GM23338 (cell line): ENCODE measurements around the gene BRD9. TPM values are rescaled to one million over a fixed set of nuclear protein-coding genes. Genes with fewer than 3 reads are reported as not detected.

Source experiments
- ATAC-seq: fragments of 200-7000 bp; cut with Tn5 transposase; 3 replicates; pipeline ENCODE4 v1.9.1; 2020
- DNase-seq: peaks from one replicate; pipeline ENCODE4 v3.0.0-alpha.2; 2015; ENCODE audit warnings: low spot score
- H2AFZ ChIP-seq: fragments of 200-600 bp; sonication (generic); 2 replicates; pipeline ENCODE4 v1.8.0; 2016; ENCODE audit warnings: antibody characterized with exemption, mild to moderate bottlenecking, moderate library complexity
- H3F3A ChIP-seq: fragments of 200-600 bp; sonication (generic); replicated peaks from 2 replicates; pipeline ENCODE4 v1.8.0; 2017; ENCODE audit warnings: antibody characterized with exemption, mixed run types, low read depth
- H3K27ac ChIP-seq: fragments of 200-600 bp; sonication (generic); 2 replicates; pipeline ENCODE4 v1.6.1; 2016; ENCODE audit warnings: low read depth
- H3K27me3 ChIP-seq: fragments of 200-600 bp; sonication (generic); 2 replicates; pipeline ENCODE4 v1.8.0; 2016; ENCODE audit warnings: mild to moderate bottlenecking, mixed run types, moderate library complexity; ENCODE audit not compliant: insufficient read depth
- H3K36me3 ChIP-seq: fragments of 200-600 bp; sonication (generic); 2 replicates; pipeline ENCODE4 v1.8.0; 2016; ENCODE audit warnings: mild to moderate bottlenecking; ENCODE audit not compliant: insufficient read depth
- H3K4me1 ChIP-seq: fragments of 200-600 bp; sonication (generic); 2 replicates; pipeline ENCODE4 v1.8.0; 2016; ENCODE audit warnings: mild to moderate bottlenecking, moderate library complexity; ENCODE audit not compliant: insufficient read depth
- H3K4me2 ChIP-seq: fragments of 200-600 bp; sonication (generic); 2 replicates; pipeline ENCODE4 v1.7.1; 2017; ENCODE audit warnings: mixed run types
- H3K4me3 ChIP-seq: fragments of 200-600 bp; sonication (generic); 2 replicates; pipeline ENCODE4 v1.6.1; 2016; ENCODE audit warnings: mixed run types
- H3K79me2 ChIP-seq: fragments of 200-600 bp; sonication (generic); replicated peaks from 2 replicates; pipeline ENCODE4 v1.8.0; 2017; ENCODE audit warnings: mild to moderate bottlenecking; ENCODE audit not compliant: insufficient read depth
- H3K9me2 ChIP-seq: fragments of 200-600 bp; sonication (generic); 2 replicates; pipeline ENCODE4 v1.8.0; 2017; ENCODE audit not compliant: insufficient read depth
- H4K20me1 ChIP-seq: fragments of 200-600 bp; sonication (generic); replicated peaks from 2 replicates; pipeline ENCODE4 v1.8.0; 2017; ENCODE audit warnings: mild to moderate bottlenecking; ENCODE audit not compliant: insufficient read depth
- H3K27ac Mint-ChIP-seq: 2 replicates; pipeline ENCODE4 v1.8.0; 2020; ENCODE audit warnings: inconsistent platforms, mild to moderate bottlenecking, moderate library complexity, mixed read lengths
- H3K27me3 Mint-ChIP-seq: 3 replicates; pipeline ENCODE4 v1.8.0; 2022; ENCODE audit warnings: low read depth, mild to moderate bottlenecking, moderate library complexity, mixed read lengths, inconsistent platforms; ENCODE audit not compliant: insufficient read depth, poor library complexity
- H3K36me3 Mint-ChIP-seq: 3 replicates; pipeline ENCODE4 v1.8.0; 2021; ENCODE audit warnings: low read depth, mild to moderate bottlenecking, inconsistent platforms, moderate library complexity, mixed read lengths
- H3K4me1 Mint-ChIP-seq: 3 replicates; pipeline ENCODE4 v1.8.0; 2020; ENCODE audit warnings: mild to moderate bottlenecking, inconsistent platforms, mixed read lengths
- H3K4me3 Mint-ChIP-seq: 3 replicates; pipeline ENCODE4 v1.8.0; 2021; ENCODE audit warnings: moderate library complexity, mild to moderate bottlenecking, inconsistent platforms, mixed read lengths
- H3K9me3 Mint-ChIP-seq: 3 replicates; pipeline ENCODE4 v1.8.0; 2020; ENCODE audit warnings: moderate library complexity, mild to moderate bottlenecking, inconsistent platforms, mixed read lengths
- CREB1 ChIP-seq: fragments of 250-450 bp; sonication (Bioruptor Pico); IDR thresholded peaks from 2 replicates; pipeline ENCODE4 v1.5.0; 2020; ENCODE audit warnings: low read depth, mild to moderate bottlenecking, moderate library complexity
- EZH2 ChIP-seq: fragments of 200-600 bp; sonication (generic); IDR thresholded peaks from one replicate; pipeline ENCODE4 v1.8.0; 2017; ENCODE audit warnings: antibody characterized with exemption, mild to moderate bottlenecking, low read depth; ENCODE audit not compliant: unreplicated experiment
- NANOG ChIP-seq: IDR thresholded peaks from 2 replicates; pipeline ENCODE4 v1.6.1; 2016; ENCODE audit warnings: antibody characterized with exemption, borderline replicate concordance
- POLR2AphosphoS5 ChIP-seq: IDR thresholded peaks from 2 replicates; pipeline ENCODE4 v1.6.1; 2016; ENCODE audit warnings: antibody characterized with exemption, low read depth
- ZNF114 ChIP-seq: fragments of 250-450 bp; sonication (Bioruptor Pico); IDR thresholded peaks from 2 replicates; pipeline ENCODE4 v1.5.0; 2020; ENCODE audit warnings: mild to moderate bottlenecking, moderate library complexity
- ZNF331 ChIP-seq: fragments of 250-450 bp; sonication (Bioruptor Pico); IDR thresholded peaks from 2 replicates; pipeline ENCODE4 v1.5.0; 2020; ENCODE audit warnings: low read depth, mild to moderate bottlenecking, moderate library complexity
- polyA plus RNA-seq: library from polyadenylated mRNA; unstranded; fragments of >200 nt; fragmentation: Nextera tagmentation; extraction: Ambion mirVana; gene quantifications from 2 replicates; pipeline ENCODE4 v1.2.1, GENCODE V29; 2016
- total RNA-seq: library from RNA; depleted of rRNA; stranded (reverse); fragments of >200 nt; shearing (Covaris generic); gene quantifications from 2 replicates; pipeline ENCODE4 v1.2.3, GENCODE V29; 2014
- TF ChIP-seq, protein P1 (sequence below), 2 experiments: fragments of 200-600 bp in 1 of 2; sonication (generic) in 1 of 2; conservative IDR thresholded peaks; 2 replicates each; pipeline versions ENCODE4 v1.5.1 to v1.6.1; 2016 to 2017; ENCODE audit warnings: antibody characterized with exemption in 2 of 2, low read depth in 2 of 2, mild to moderate bottlenecking in 2 of 2, moderate library complexity in 1 of 2
- TF ChIP-seq, protein P2 (sequence below): IDR thresholded peaks from 2 replicates; pipeline ENCODE4 v1.6.1; 2016; ENCODE audit warnings: antibody characterized with exemption
- TF ChIP-seq, protein P3 (sequence below): IDR thresholded peaks from one replicate; pipeline ENCODE4 v1.6.1; 2018; ENCODE audit warnings: antibody characterized with exemption; ENCODE audit not compliant: unreplicated experiment
- TF ChIP-seq, protein P4 (sequence below): fragments of 250-450 bp; sonication (Bioruptor Pico); IDR thresholded peaks from 2 replicates; pipeline ENCODE4 v1.5.0; 2020; ENCODE audit warnings: mild to moderate bottlenecking, moderate library complexity

The BRD9 gene
- total and polyA plus RNA-seq, 2 experiments from 2014 or later, result 32.9 to 54.7 TPM

DNA sequence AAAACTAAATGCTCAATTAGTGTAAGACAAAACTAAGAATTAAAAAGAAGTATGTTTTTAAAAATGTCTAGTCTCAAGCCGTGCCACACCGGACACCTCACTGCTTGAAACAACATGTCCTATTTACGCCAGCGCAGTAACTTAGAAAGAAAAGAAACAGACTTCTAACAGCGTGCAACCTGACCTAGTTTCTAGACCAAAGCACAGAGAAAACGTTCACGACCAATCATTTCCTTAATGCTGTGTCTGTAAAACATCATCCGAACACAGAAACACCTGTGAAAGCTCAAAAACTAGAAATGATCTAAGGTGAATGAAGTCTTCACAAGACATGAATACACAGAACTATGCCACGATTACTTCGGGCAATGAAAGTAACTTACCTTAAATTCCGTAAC lies 4.0 kb downstream of the BRD9 start (continued):
- TF ChIP-seq, protein P1, sequence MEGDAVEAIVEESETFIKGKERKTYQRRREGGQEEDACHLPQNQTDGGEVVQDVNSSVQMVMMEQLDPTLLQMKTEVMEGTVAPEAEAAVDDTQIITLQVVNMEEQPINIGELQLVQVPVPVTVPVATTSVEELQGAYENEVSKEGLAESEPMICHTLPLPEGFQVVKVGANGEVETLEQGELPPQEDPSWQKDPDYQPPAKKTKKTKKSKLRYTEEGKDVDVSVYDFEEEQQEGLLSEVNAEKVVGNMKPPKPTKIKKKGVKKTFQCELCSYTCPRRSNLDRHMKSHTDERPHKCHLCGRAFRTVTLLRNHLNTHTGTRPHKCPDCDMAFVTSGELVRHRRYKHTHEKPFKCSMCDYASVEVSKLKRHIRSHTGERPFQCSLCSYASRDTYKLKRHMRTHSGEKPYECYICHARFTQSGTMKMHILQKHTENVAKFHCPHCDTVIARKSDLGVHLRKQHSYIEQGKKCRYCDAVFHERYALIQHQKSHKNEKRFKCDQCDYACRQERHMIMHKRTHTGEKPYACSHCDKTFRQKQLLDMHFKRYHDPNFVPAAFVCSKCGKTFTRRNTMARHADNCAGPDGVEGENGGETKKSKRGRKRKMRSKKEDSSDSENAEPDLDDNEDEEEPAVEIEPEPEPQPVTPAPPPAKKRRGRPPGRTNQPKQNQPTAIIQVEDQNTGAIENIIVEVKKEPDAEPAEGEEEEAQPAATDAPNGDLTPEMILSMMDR (conservative IDR thresholded peaks at IDR 0.05; ENCODE audit: low read depth in 2 of 2), result no peak
- TF ChIP-seq NANOG (no peak), ZNF114 (CRISPR knock-in tag) (no peak)
- TF ChIP-seq, protein P2, sequence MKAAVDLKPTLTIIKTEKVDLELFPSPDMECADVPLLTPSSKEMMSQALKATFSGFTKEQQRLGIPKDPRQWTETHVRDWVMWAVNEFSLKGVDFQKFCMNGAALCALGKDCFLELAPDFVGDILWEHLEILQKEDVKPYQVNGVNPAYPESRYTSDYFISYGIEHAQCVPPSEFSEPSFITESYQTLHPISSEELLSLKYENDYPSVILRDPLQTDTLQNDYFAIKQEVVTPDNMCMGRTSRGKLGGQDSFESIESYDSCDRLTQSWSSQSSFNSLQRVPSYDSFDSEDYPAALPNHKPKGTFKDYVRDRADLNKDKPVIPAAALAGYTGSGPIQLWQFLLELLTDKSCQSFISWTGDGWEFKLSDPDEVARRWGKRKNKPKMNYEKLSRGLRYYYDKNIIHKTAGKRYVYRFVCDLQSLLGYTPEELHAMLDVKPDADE, result no peak

DNA sequence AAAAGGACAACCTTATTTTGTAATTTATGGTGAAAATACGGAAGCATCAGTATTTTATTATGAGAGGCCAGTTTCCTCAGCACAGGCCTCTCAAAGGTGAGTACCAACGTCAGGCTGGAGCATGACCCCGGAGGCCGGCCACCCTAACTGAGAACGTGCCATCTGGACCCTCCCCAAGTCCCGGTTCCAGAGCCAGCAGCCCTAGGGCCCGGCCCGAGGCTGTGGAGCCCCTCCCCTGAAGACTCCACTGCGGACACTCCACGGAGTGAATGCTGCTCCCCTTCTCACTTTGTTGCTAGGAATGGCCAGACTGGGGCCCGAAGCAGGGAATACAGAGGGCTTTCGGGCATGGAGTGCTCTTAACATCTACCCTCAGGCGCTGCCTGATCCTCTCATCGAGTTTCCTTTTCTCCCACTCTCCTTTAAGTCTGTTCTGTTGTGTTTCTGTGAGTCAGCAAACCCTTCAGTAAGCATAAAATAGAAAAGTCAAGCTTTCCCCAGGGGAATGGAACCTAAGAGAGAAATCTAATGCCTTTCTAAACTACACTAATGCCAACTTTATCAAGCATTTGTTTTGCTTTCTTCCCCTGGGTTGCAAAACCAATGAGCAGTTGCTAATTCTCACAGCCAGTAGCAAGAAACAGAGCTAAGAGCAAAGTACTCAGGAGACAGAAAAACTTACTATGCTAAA lies 4.5 kb downstream of the BRD9 start:
- Mint-ChIP-seq H3K9me3 (peaks cover under 1% of the 10 kb centered on the region; the same call in 1 of the 3 replicates), H3K36me3 (peaks cover 89% of the 10 kb centered on the region), H3K27me3 (peaks cover 10% of the 10 kb centered on the region), H3K27ac (no peak overlapping the region), H3K4me1 (peaks cover 9% of the 10 kb centered on the region), H3K4me3 (no peak overlapping the region)
- Histone ChIP-seq H3K4me2 (no peak overlapping the region), H3K27me3 (no peaks in the 10 kb centered on the region), H3K9me2 (no peaks in the 10 kb centered on the region), H3K36me3 (peaks cover 58% of the 10 kb centered on the region), H4K20me1 (peaks cover 34% of the 10 kb centered on the region), H3K79me2 (peaks cover 82% of the 10 kb centered on the region), H3K27ac (no peak overlapping the region), H2AFZ (no peak overlapping the region), H3F3A (peaks cover 12% of the 10 kb centered on the region; the same call in 1 of the 2 replicates), H3K4me1 (peaks cover 10% of the 10 kb centered on the region; the same call in 1 of the 2 replicates), H3K4me3 (no peak overlapping the region)
- no peak for ATAC-seq
- no peak for DNase-seq
- TF ChIP-seq, protein P3, sequence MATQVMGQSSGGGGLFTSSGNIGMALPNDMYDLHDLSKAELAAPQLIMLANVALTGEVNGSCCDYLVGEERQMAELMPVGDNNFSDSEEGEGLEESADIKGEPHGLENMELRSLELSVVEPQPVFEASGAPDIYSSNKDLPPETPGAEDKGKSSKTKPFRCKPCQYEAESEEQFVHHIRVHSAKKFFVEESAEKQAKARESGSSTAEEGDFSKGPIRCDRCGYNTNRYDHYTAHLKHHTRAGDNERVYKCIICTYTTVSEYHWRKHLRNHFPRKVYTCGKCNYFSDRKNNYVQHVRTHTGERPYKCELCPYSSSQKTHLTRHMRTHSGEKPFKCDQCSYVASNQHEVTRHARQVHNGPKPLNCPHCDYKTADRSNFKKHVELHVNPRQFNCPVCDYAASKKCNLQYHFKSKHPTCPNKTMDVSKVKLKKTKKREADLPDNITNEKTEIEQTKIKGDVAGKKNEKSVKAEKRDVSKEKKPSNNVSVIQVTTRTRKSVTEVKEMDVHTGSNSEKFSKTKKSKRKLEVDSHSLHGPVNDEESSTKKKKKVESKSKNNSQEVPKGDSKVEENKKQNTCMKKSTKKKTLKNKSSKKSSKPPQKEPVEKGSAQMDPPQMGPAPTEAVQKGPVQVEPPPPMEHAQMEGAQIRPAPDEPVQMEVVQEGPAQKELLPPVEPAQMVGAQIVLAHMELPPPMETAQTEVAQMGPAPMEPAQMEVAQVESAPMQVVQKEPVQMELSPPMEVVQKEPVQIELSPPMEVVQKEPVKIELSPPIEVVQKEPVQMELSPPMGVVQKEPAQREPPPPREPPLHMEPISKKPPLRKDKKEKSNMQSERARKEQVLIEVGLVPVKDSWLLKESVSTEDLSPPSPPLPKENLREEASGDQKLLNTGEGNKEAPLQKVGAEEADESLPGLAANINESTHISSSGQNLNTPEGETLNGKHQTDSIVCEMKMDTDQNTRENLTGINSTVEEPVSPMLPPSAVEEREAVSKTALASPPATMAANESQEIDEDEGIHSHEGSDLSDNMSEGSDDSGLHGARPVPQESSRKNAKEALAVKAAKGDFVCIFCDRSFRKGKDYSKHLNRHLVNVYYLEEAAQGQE, result no peak
- TF ChIP-seq EZH2 (no peak), ZNF331 (no peak), CREB1 (CRISPR knock-in tag) (no peak), POLR2AphosphoS5 (no peak)
- TF ChIP-seq, protein P2, result no peak
- TF ChIP-seq, protein P4, sequence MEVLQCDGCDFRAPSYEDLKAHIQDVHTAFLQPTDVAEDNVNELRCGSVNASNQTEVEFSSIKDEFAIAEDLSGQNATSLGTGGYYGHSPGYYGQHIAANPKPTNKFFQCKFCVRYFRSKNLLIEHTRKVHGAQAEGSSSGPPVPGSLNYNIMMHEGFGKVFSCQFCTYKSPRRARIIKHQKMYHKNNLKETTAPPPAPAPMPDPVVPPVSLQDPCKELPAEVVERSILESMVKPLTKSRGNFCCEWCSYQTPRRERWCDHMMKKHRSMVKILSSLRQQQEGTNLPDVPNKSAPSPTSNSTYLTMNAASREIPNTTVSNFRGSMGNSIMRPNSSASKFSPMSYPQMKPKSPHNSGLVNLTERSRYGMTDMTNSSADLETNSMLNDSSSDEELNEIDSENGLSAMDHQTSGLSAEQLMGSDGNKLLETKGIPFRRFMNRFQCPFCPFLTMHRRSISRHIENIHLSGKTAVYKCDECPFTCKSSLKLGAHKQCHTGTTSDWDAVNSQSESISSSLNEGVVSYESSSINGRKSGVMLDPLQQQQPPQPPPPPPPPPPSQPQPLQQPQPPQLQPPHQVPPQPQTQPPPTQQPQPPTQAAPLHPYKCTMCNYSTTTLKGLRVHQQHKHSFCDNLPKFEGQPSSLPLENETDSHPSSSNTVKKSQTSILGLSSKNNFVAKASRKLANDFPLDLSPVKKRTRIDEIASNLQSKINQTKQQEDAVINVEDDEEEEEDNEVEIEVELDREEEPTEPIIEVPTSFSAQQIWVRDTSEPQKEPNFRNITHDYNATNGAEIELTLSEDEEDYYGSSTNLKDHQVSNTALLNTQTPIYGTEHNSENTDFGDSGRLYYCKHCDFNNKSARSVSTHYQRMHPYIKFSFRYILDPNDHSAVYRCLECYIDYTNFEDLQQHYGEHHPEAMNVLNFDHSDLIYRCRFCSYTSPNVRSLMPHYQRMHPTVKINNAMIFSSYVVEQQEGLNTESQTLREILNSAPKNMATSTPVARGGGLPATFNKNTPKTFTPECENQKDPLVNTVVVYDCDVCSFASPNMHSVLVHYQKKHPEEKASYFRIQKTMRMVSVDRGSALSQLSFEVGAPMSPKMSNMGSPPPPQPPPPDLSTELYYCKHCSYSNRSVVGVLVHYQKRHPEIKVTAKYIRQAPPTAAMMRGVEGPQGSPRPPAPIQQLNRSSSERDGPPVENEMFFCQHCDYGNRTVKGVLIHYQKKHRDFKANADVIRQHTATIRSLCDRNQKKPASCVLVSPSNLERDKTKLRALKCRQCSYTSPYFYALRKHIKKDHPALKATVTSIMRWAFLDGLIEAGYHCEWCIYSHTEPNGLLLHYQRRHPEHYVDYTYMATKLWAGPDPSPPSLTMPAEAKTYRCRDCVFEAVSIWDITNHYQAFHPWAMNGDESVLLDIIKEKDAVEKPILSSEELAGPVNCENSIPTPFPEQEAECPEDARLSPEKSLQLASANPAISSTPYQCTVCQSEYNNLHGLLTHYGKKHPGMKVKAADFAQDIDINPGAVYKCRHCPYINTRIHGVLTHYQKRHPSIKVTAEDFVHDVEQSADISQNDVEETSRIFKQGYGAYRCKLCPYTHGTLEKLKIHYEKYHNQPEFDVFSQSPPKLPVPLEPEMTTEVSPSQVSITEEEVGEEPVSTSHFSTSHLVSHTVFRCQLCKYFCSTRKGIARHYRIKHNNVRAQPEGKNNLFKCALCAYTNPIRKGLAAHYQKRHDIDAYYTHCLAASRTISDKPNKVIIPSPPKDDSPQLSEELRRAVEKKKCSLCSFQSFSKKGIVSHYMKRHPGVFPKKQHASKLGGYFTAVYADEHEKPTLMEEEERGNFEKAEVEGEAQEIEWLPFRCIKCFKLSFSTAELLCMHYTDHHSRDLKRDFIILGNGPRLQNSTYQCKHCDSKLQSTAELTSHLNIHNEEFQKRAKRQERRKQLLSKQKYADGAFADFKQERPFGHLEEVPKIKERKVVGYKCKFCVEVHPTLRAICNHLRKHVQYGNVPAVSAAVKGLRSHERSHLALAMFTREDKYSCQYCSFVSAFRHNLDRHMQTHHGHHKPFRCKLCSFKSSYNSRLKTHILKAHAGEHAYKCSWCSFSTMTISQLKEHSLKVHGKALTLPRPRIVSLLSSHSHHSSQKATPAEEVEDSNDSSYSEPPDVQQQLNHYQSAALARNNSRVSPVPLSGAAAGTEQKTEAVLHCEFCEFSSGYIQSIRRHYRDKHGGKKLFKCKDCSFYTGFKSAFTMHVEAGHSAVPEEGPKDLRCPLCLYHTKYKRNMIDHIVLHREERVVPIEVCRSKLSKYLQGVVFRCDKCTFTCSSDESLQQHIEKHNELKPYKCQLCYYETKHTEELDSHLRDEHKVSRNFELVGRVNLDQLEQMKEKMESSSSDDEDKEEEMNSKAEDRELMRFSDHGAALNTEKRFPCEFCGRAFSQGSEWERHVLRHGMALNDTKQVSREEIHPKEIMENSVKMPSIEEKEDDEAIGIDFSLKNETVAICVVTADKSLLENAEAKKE (CRISPR knock-in tag), result no peak
